Lung (tissue), 12 donors: ENCODE results near the gene ANKRD55. TPM values are rescaled to one million over a fixed set of nuclear protein-coding genes. Genes with fewer than 3 reads are reported as not detected.

Source experiments
- ATAC-seq: fragments of 200-7000 bp; cut with Tn5 transposase; one replicate; pipeline ENCODE4 v1.9.1; 2020; ENCODE audit warnings: moderate number of reproducible peaks; ENCODE audit not compliant: insufficient read depth, low FRiP score
- DNase-seq, 3 donors: peaks; one replicate each; pipeline ENCODE4 v3.0.0-alpha.2; 2013 to 2017
- H3K27ac ChIP-seq, 2 donors: one replicate each; pipeline ENCODE4 v1.5.1; 2013; ENCODE audit warnings: mild to moderate bottlenecking in 2 of 2, moderate library complexity in 2 of 2, control low read depth in 1 of 2, inconsistent platforms in 1 of 2, low read depth in 1 of 2, low read length in 1 of 2
- H3K27me3 ChIP-seq, 3 donors: one replicate each; pipeline ENCODE4 v1.5.1; 2013; ENCODE audit warnings: low read length in 2 of 3; ENCODE audit not compliant: control insufficient read depth in 3 of 3, insufficient read depth in 3 of 3
- H3K36me3 ChIP-seq, 4 donors: one replicate each; pipeline ENCODE4 v1.5.1; 2013; ENCODE audit warnings: low read length in 4 of 4, mild to moderate bottlenecking in 1 of 4, moderate library complexity in 1 of 4; ENCODE audit not compliant: control insufficient read depth in 4 of 4, insufficient read depth in 4 of 4
- H3K4me1 ChIP-seq, 5 donors: one replicate each; pipeline ENCODE4 v1.5.1; 2013; ENCODE audit warnings: low read length in 5 of 5, mild to moderate bottlenecking in 2 of 5, moderate library complexity in 1 of 5; ENCODE audit not compliant: control insufficient read depth in 5 of 5, insufficient read depth in 5 of 5
- H3K4me3 ChIP-seq: one replicate; pipeline ENCODE4 v1.5.1; 2013; ENCODE audit warnings: mild to moderate bottlenecking, control low read depth, moderate library complexity
- H3K9ac ChIP-seq, 2 donors: one replicate each; pipeline ENCODE4 v1.5.1; 2013; ENCODE audit warnings: low read length in 2 of 2, control low read depth in 1 of 2; ENCODE audit not compliant: insufficient read depth in 1 of 2
- H3K9me3 ChIP-seq, 4 donors: one replicate each; pipeline ENCODE4 v1.5.1; 2013; ENCODE audit warnings: low read length in 3 of 4, mild to moderate bottlenecking in 1 of 4, moderate library complexity in 1 of 4; ENCODE audit not compliant: control insufficient read depth in 4 of 4, insufficient read depth in 3 of 4
- CTCF ChIP-seq: IDR thresholded peaks from 2 replicates; pipeline ENCODE4 v1.5.1; 2012; ENCODE audit warnings: mild to moderate bottlenecking; ENCODE audit errors: control extremely low read depth, extremely low read depth
- WGBS, 2 donors: extraction: QIAGEN DNeasy Blood & Tissue Kit; methylation state at CpG; one replicate each; pipeline ENCODE4 v1.1.7; 2013; 5-methylcytosine and 5-hydroxymethylcytosine counted together
- polyA plus RNA-seq, 2 donors: library from polyadenylated mRNA; stranded (reverse); fragments of 200-250 nt; gene quantifications; one replicate each; pipeline ENCODE4 v1.2.1, GENCODE V29; 2013
- total RNA-seq, 2 donors: library from RNA; depleted of rRNA in 1 of 2; stranded (reverse); fragments of >200 nt in 1 of 2; gene quantifications; one replicate each; pipeline ENCODE4 v1.2.1, GENCODE V29; 2014 to 2021
- donor health status: control.
- donor health status: control.
- donor health status: Bipolar disorder and iron deficiency.
- donor health status: healthy.
- donor health status: DM: yes; HTN: yes; CAD: no.

Gene ANKRD55
- total and polyA plus RNA-seq, 4 donors = 0.06 to 0.50 (median 0.28) TPM

- H3K9me3 ChIP-seq = peaks cover 0 to 11% (median 0%) of the 10 kb centered on the region in 4 donors
- no peak overlapping the region for H3K27ac ChIP-seq
- ATAC-seq (no peak), DNase-seq (no peak)
- WGBS, 2 donors = 84 to 93% methylated on average over 4 of the region's 4 CpGs
- no peaks in the 10 kb centered on the region for H3K27me3 ChIP-seq
- no peak overlapping the region for H3K4me3 ChIP-seq
- no peaks in the 10 kb centered on the region for H3K36me3 ChIP-seq
- H3K9ac ChIP-seq = no peak overlapping the region
- H3K4me1 ChIP-seq = peaks cover 0 to 8% (median 0%) of the 10 kb centered on the region in 5 donors
- no peak for TF ChIP-seq CTCF
Observed at GRCh38 chr5:56129288-56129687, 103.8 kb downstream of the ANKRD55 start.

- Histone ChIP-seq H3K4me3 (no peak overlapping the region), H3K4me1 (peaks cover 0 to 20% (median 6%) of the 10 kb centered on the region in 5 donors), H3K9ac (no peak overlapping the region), H3K27me3 (no peaks in the 10 kb centered on the region), H3K27ac (no peak overlapping the region), H3K9me3 (peaks cover 0 to 11% (median 0%) of the 10 kb centered on the region in 4 donors), H3K36me3 (no peaks in the 10 kb centered on the region)
- 37 to 39% methylated on average over 3 of the region's 3 CpGs for WGBS, 2 donors
- no peak for TF ChIP-seq CTCF
- DNase-seq (peak in 1 of 3 donors; percentile 30), ATAC-seq (no peak)
Observed at GRCh38 chr5:56128113-56128512, 105.0 kb downstream of the ANKRD55 start.

- H3K27me3 ChIP-seq = no peaks in the 10 kb centered on the region
- WGBS, 2 donors = 83% methylated on average over 7 of the region's 7 CpGs
- TF ChIP-seq CTCF = no peak
- H3K9ac ChIP-seq = no peak overlapping the region
- ATAC-seq (no peak), DNase-seq (peak in 1 of 3 donors; percentile 25)
- peaks cover 0 to 11% (median 0%) of the 10 kb centered on the region in 4 donors for H3K9me3 ChIP-seq
- H3K4me3 ChIP-seq = no peak overlapping the region
- H3K36me3 ChIP-seq = no peaks in the 10 kb centered on the region
- no peak overlapping the region for H3K27ac ChIP-seq
- peaks cover 0 to 22% (median 9%) of the 10 kb centered on the region in 5 donors for H3K4me1 ChIP-seq
Observed at GRCh38 chr5:56126487-56127179, 106.5 kb downstream of the ANKRD55 start.
